ENCODE measurements around the gene ADAMTSL3. TPM values are rescaled to one million over a fixed set of nuclear protein-coding genes. Genes with fewer than 3 reads are reported as not detected.

ADAMTSL3 gene
- total and polyA plus RNA-seq, 2 of the 8 experiments (the other 6 are each of a cell fraction or from before 2014, with no cell fraction given): 0.35 to 1.4 TPM

DNA sequence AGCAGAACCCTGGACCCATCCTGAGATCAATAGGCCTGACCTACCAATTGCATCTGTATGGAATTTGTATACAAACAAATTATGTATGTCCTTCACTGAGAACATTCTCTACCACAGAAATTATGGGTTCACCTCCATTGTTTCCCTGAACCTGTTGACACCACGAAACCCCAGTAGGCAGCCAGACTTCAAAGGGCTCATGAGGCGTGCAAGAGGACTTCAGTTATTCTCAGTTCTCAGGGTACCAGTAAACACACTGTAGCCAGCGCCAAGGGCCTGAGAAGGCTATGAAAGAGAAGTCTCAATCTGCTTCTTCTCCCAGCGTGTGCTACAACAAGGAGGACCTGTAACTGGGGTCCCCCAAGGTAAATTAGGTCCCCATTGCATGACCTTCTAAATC is 326.7 kb downstream of the ADAMTSL3 start (continued):
- TF ChIP-seq JUN (IDR thresholded peaks at IDR 0.05; ENCODE audit: low read depth, low read length): no peak
